SK-N-SH (cell line): ENCODE results near the gene MTF1. TPM values are rescaled to one million over a fixed set of nuclear protein-coding genes. Genes with fewer than 3 reads are reported as not detected.

Experiments used
- CTCF ChIA-PET: fragments of 300-600, 350-600 bp; formaldehyde crosslinking; extraction: SDS; loops from one replicate; lab custom pipeline; 2021; lab: Yijun Ruan, JAX
- POLR2A ChIA-PET: fragments of 350-600 bp; sonication (Branson Sonifier 250); formaldehyde crosslinking; extraction: SDS; loops from one replicate; lab custom pipeline; 2020; ENCODE audit warnings: antibody characterized with exemption, inconsistent platforms; lab: Yijun Ruan, JAX
- DNase-seq: peaks from one replicate; pipeline ENCODE4 v3.0.0; 2012
- H2AFZ ChIP-seq: fragments of 200-600 bp; sonication (generic); 2 replicates; pipeline ENCODE4 v1.8.1; 2016; ENCODE audit warnings: antibody characterized with exemption, mild to moderate bottlenecking, low read depth
- H3F3A ChIP-seq: fragments of 200-600 bp; sonication (generic); replicated peaks from 2 replicates; pipeline ENCODE3; 2016; ENCODE audit warnings: antibody characterized with exemption, mild to moderate bottlenecking; ENCODE audit not compliant: insufficient read depth
- H3K27ac ChIP-seq, 2 experiments: fragments of 200-500 bp in 1 of 2; fragments of 200-600 bp in 1 of 2; sonication (Bioruptor generic) in 1 of 2; sonication (generic), shearing (Covaris generic) in 1 of 2; 2 replicates each; pipeline versions ENCODE4 v1.5.1 to v1.6.1; 2014 to 2016; ENCODE audit warnings: low read depth in 2 of 2, inconsistent platforms in 1 of 2, low read length in 1 of 2, mild to moderate bottlenecking in 1 of 2, mixed read lengths in 1 of 2
- H3K27me3 ChIP-seq: fragments of 200-600 bp; sonication (generic), shearing (Covaris generic); 2 replicates; pipeline ENCODE4 v1.6.1; 2016; ENCODE audit warnings: mixed run types; ENCODE audit not compliant: insufficient read depth
- H3K36me3 ChIP-seq, 2 experiments: fragments of 200-500 bp in 1 of 2; fragments of 200-600 bp in 1 of 2; sonication (Bioruptor generic) in 1 of 2; sonication (generic) in 1 of 2; replicated peaks in 1 of 2; 2 replicates each; pipeline versions ENCODE3 to v1.5.1; 2014 to 2016; ENCODE audit warnings: low read length in 1 of 2, mild to moderate bottlenecking in 1 of 2; ENCODE audit not compliant: insufficient read depth in 2 of 2, control insufficient read depth in 1 of 2
- H3K4me1 ChIP-seq, 2 experiments: fragments of 200-500 bp in 1 of 2; fragments of 200-600 bp in 1 of 2; sonication (Bioruptor generic) in 1 of 2; sonication (generic), shearing (Covaris generic) in 1 of 2; 2 replicates each; pipeline versions ENCODE4 v1.5.1 to v1.6.1; 2014 to 2016; ENCODE audit warnings: low read depth in 1 of 2, low read length in 1 of 2, mixed run types in 1 of 2; ENCODE audit not compliant: insufficient read depth in 2 of 2, control insufficient read depth in 1 of 2
- H3K4me2 ChIP-seq: fragments of 200-600 bp; sonication (generic), shearing (Covaris generic); 2 replicates; pipeline ENCODE4 v1.6.1; 2017; ENCODE audit warnings: mixed run types
- H3K4me3 ChIP-seq, 2 experiments: fragments of 200-500 bp in 1 of 2; fragments of 200-600 bp in 1 of 2; sonication (Bioruptor generic) in 1 of 2; sonication (generic), shearing (Covaris generic) in 1 of 2; 2 replicates each; pipeline versions ENCODE4 v1.5.1 to v1.8.1; 2014 to 2016; ENCODE audit warnings: low read depth in 2 of 2, inconsistent platforms in 1 of 2, low read length in 1 of 2, mild to moderate bottlenecking in 1 of 2, mixed read lengths in 1 of 2, moderate library complexity in 1 of 2
- H3K79me2 ChIP-seq: fragments of 200-600 bp; sonication (generic); 2 replicates; pipeline ENCODE4 v1.8.1; 2017; ENCODE audit warnings: mild to moderate bottlenecking; ENCODE audit not compliant: insufficient read depth
- H3K9ac ChIP-seq: fragments of 200-600 bp; sonication (generic); 2 replicates; pipeline ENCODE4 v1.6.1; 2017; ENCODE audit warnings: mixed run types
- H3K9me2 ChIP-seq: fragments of 200-600 bp; sonication (generic); 2 replicates; pipeline ENCODE4 v1.6.1; 2017; ENCODE audit warnings: mixed run types
- H3K9me3 ChIP-seq: fragments of 200-600 bp; sonication (generic); 2 replicates; pipeline ENCODE4 v1.6.1; 2017; ENCODE audit warnings: mixed run types, mild to moderate bottlenecking, moderate library complexity
- H4K20me1 ChIP-seq: fragments of 200-600 bp; sonication (generic); 2 replicates; pipeline ENCODE4 v1.6.1; 2017; ENCODE audit warnings: mild to moderate bottlenecking, mixed run types; ENCODE audit not compliant: insufficient read depth
- CHD2 ChIP-seq: fragments of 150-350 bp; IDR thresholded peaks from 2 replicates; pipeline ENCODE4 v1.6.1; 2018; ENCODE audit warnings: low read length; ENCODE audit not compliant: partially characterized antibody
- EP300 ChIP-seq, 2 experiments: IDR thresholded peaks; 2 replicates each; pipeline versions ENCODE4 v1.4.0 to v1.6.1; 2012; ENCODE audit warnings: borderline replicate concordance in 1 of 2, low read depth in 1 of 2, low read length in 1 of 2
- FOSL2 ChIP-seq: IDR thresholded peaks from 2 replicates; pipeline ENCODE4 v1.4.0; 2012; ENCODE audit warnings: low read depth, mild to moderate bottlenecking, moderate library complexity, borderline replicate concordance
- FOXJ3 ChIP-seq: sonication (generic); formaldehyde crosslinking; IDR thresholded peaks from 2 replicates; pipeline ENCODE4 v1.5.1; 2020; ENCODE audit warnings: mild to moderate bottlenecking, missing genetic modification reagents
- FOXM1 ChIP-seq: IDR thresholded peaks from 2 replicates; pipeline ENCODE4 v1.4.0; 2012; ENCODE audit warnings: low read depth, mild to moderate bottlenecking
- GATA2 ChIP-seq: sonication (generic); formaldehyde crosslinking; IDR thresholded peaks from 2 replicates; pipeline ENCODE4 v1.5.0; 2020; ENCODE audit warnings: mild to moderate bottlenecking, missing genetic modification reagents
- MEF2A ChIP-seq: IDR thresholded peaks from 2 replicates; pipeline ENCODE4 v1.4.0; 2012; ENCODE audit warnings: low read depth, borderline replicate concordance
- POLR2AphosphoS5 ChIP-seq: IDR thresholded peaks from 2 replicates; pipeline ENCODE4 v1.6.1; 2012; ENCODE audit warnings: low read depth, low read length
- RAD21 ChIP-seq: IDR thresholded peaks from 2 replicates; pipeline ENCODE4 v1.6.1; 2012; ENCODE audit warnings: mild to moderate bottlenecking, low read length
- RCOR1 ChIP-seq: fragments of 150-350 bp; IDR thresholded peaks from 2 replicates; pipeline ENCODE4 v1.6.1; 2017; ENCODE audit warnings: antibody characterized with exemption, low read length
- RFX5 ChIP-seq: IDR thresholded peaks from 2 replicates; pipeline ENCODE4 v1.6.1; 2012; ENCODE audit warnings: mild to moderate bottlenecking, improper control_type of control experiment, low read length
- RXRA ChIP-seq: IDR thresholded peaks from 2 replicates; pipeline ENCODE4 v1.4.0; 2012; ENCODE audit warnings: low read depth, mild to moderate bottlenecking, borderline replicate concordance
- SIN3A ChIP-seq: IDR thresholded peaks from 2 replicates; pipeline ENCODE4 v1.6.1; 2012; ENCODE audit warnings: low read depth, mild to moderate bottlenecking, low read length, moderate library complexity, borderline replicate concordance
- SMC3 ChIP-seq: IDR thresholded peaks from 2 replicates; pipeline ENCODE4 v1.6.1; 2012; ENCODE audit warnings: low read depth, low read length, improper control_type of control experiment
- TAF1 ChIP-seq: IDR thresholded peaks from 2 replicates; pipeline ENCODE4 v1.6.1; 2012; ENCODE audit warnings: low read depth, mild to moderate bottlenecking, low read length, moderate library complexity, borderline replicate concordance
- TCF12 ChIP-seq: IDR thresholded peaks from 2 replicates; pipeline ENCODE4 v1.4.0; 2012
- WGBS: methylation state at CpG from one replicate; pipeline ENCODE4 v1.1.6; 2017; ENCODE audit warnings: low lambda C conversion rate; 5-methylcytosine and 5-hydroxymethylcytosine counted together
- polyA plus RNA-seq, 3 experiments: library from polyadenylated mRNA; depleted of rRNA; stranded (reverse); fragments of >200 nt; gene quantifications; 2 replicates each; pipeline ENCODE4 v1.2.3, GENCODE V29; 2012
- TF ChIP-seq, protein P1 (sequence below): fragments of 150-350 bp; IDR thresholded peaks from 2 replicates; pipeline ENCODE4 v1.6.1; 2016; ENCODE audit warnings: mild to moderate bottlenecking, low read depth, low read length
- TF ChIP-seq, protein P2 (sequence below): IDR thresholded peaks from 2 replicates; pipeline ENCODE4; 2012
- TF ChIP-seq, protein P3 (sequence below): IDR thresholded peaks from 2 replicates; pipeline ENCODE4 v1.4.0; 2012; ENCODE audit warnings: low read depth

Gene MTF1
- polyA plus RNA-seq, 1 of the 3 experiments (the other 2 are of a cell fraction), result 5.0 TPM

DNA sequence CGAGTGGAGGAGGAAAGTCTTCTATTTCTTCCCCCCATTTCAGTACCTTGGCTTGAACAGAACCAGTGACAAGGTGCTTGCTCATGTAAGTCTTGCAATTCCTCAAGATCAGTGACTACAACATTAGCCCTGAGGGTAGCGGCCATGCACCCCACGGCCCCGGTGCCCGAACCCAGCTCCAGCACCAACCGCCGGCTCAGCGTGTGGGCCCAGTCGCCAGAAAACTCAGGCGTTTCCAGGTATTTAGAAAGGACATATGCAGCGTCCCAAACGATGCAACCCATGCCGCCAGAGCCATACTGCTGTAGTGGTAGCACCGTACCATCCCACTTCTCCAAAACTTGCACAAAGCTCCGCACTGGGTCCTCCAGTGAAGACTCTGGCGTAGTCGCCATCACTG is 76.9 kb downstream of the MTF1 start:
- Histone ChIP-seq H3K27ac (no peak overlapping the region), H2AFZ (no peak overlapping the region), H3K9ac (no peak overlapping the region), H3K27me3 (no peaks in the 10 kb centered on the region; the same call in 1 of the 2 replicates), H3K4me2 (no peak overlapping the region), H3K9me2 (no peaks in the 10 kb centered on the region), H4K20me1 (no peaks in the 10 kb centered on the region), H3K79me2 (no peaks in the 10 kb centered on the region), H3K9me3 (no peaks in the 10 kb centered on the region), H3K4me1 (no peaks in the 10 kb centered on the region), H3K4me3 (no peak overlapping the region), H3F3A (no peaks in the 10 kb centered on the region), H3K36me3 (no peaks in the 10 kb centered on the region)
- WGBS, result 48% methylated on average over 14 of the region's 17 CpGs
- POLR2A ChIA-PET, result no interaction called here
- TF ChIP-seq RAD21, result no peak
- no peak for TF ChIP-seq CHD2
- no peak for TF ChIP-seq GATA2 (CRISPR knock-in tag)
- no peak for TF ChIP-seq TAF1
- no peak for TF ChIP-seq FOSL2
- TF ChIP-seq MEF2A, result no peak
- no peak for TF ChIP-seq EP300 (IDR thresholded peaks at IDR 0.05; ENCODE audit: borderline replicate concordance in 1 of 2, low read depth in 1 of 2, low read length in 1 of 2)
- TF ChIP-seq RCOR1, result no peak
- no peak for TF ChIP-seq POLR2AphosphoS5
- TF ChIP-seq SIN3A, result no peak
- no peak for TF ChIP-seq RFX5
- CTCF ChIA-PET, result interaction anchor here (0.9 kb wide), 1 partner anchor 29 kb away, joined by 3 read pairs; no protein-coding TSS in a partner anchor
- DNase-seq, result no peak

DNA sequence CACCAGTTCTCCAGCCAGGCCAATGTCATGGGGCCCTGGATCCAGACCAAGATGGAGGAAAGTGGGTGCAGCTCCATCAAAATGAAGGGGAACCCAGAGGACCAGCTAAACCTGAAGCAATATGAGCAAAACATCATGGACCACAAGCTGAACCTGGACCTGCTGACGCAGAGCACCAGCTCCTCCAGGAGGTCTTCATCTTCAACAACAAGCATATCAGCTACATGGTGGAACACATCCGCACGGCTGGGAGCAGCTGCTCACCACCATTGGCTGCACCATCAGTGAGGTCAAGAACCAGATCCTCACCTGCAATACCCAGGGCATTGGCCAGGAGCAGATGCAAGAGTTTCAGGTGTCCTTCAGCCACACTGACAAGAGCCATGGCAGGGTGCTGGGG is 80.7 kb downstream of the MTF1 start:
- TF ChIP-seq CHD2, result no peak
- TF ChIP-seq MEF2A, result no peak
- TF ChIP-seq SIN3A, result no peak
- TF ChIP-seq, protein P1, sequence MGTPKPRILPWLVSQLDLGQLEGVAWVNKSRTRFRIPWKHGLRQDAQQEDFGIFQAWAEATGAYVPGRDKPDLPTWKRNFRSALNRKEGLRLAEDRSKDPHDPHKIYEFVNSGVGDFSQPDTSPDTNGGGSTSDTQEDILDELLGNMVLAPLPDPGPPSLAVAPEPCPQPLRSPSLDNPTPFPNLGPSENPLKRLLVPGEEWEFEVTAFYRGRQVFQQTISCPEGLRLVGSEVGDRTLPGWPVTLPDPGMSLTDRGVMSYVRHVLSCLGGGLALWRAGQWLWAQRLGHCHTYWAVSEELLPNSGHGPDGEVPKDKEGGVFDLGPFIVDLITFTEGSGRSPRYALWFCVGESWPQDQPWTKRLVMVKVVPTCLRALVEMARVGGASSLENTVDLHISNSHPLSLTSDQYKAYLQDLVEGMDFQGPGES, result no peak
- TF ChIP-seq RFX5, result no peak
- no peak for TF ChIP-seq RXRA
- TF ChIP-seq, protein P2, sequence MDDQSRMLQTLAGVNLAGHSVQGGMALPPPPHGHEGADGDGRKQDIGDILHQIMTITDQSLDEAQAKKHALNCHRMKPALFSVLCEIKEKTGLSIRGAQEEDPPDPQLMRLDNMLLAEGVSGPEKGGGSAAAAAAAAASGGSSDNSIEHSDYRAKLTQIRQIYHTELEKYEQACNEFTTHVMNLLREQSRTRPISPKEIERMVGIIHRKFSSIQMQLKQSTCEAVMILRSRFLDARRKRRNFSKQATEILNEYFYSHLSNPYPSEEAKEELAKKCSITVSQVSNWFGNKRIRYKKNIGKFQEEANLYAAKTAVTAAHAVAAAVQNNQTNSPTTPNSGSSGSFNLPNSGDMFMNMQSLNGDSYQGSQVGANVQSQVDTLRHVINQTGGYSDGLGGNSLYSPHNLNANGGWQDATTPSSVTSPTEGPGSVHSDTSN, result no peak
- TF ChIP-seq, protein P3, sequence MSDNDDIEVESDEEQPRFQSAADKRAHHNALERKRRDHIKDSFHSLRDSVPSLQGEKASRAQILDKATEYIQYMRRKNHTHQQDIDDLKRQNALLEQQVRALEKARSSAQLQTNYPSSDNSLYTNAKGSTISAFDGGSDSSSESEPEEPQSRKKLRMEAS, result no peak
- no peak for TF ChIP-seq SMC3
- no peak for TF ChIP-seq POLR2AphosphoS5
- no peak for TF ChIP-seq FOXM1
- no peak for TF ChIP-seq FOXJ3 (CRISPR knock-in tag)
- TF ChIP-seq EP300 (IDR thresholded peaks at IDR 0.05; ENCODE audit: borderline replicate concordance in 1 of 2, low read depth in 1 of 2, low read length in 1 of 2), result no peak
- no peak for TF ChIP-seq TCF12
- Histone ChIP-seq H3K9ac (no peak overlapping the region), H3K4me1 (no peaks in the 10 kb centered on the region), H2AFZ (no peak overlapping the region), H4K20me1 (no peaks in the 10 kb centered on the region), H3K36me3 (no peaks in the 10 kb centered on the region), H3K4me3 (no peak overlapping the region), H3F3A (no peaks in the 10 kb centered on the region), H3K27ac (no peak overlapping the region), H3K9me3 (no peaks in the 10 kb centered on the region), H3K79me2 (no peaks in the 10 kb centered on the region), H3K4me2 (no peak overlapping the region), H3K9me2 (no peaks in the 10 kb centered on the region), H3K27me3 (no peaks in the 10 kb centered on the region; the same call in 1 of the 2 replicates)
- ChIA-PET POLR2A (no interaction called here), CTCF (interaction anchor here (0.9 to 2.6 kb wide), 4 partner anchors 13 to 81 kb away, joined by 3 to 9 read pairs (median 5); partner anchors contain the start of genes EPHA10 and MTF1)
- no peak for DNase-seq
- 44% methylated on average over 1 of the region's 3 CpGs for WGBS
